ENCODE data around the gene SERGEF. TPM values are rescaled to one million over a fixed set of nuclear protein-coding genes. Genes with fewer than 3 reads are reported as not detected.

Gene SERGEF
- total and polyA plus RNA-seq, 2 of the 4 experiments (the other 2 are of a cell fraction), result 12.2 to 18.1 TPM

- H3K4me1 ChIP-seq (ENCODE audit: control insufficient read depth, insufficient read depth, low read length), result no peaks in the 10 kb centered on the region
- intact Hi-C loops (cut with micrococcal nuclease) (no loop called here), in situ Hi-C loops (cut with MboI; ENCODE audit: low sequenced_read_pairs) (no loop called here), dilution Hi-C loops (cut with HindIII; ENCODE audit: low sequenced_read_pairs, unreplicated experiment) (loop anchor here (25.0 kb wide), 1 partner anchor 247 kb away; no protein-coding TSS in a partner anchor)
- no peak overlapping the region for H3K23ac ChIP-seq (ENCODE audit: low read depth, low read length)
- no peak overlapping the region for H2BK15ac ChIP-seq (ENCODE audit: low read depth, low read length)
- no peak overlapping the region for H2BK20ac ChIP-seq (ENCODE audit: low read depth, low read length)
- POLR2A ChIA-PET (ENCODE audit: unreplicated experiment), result no interaction called here
- H2BK5ac ChIP-seq (ENCODE audit: low read depth, low read length, poor library complexity, severe bottlenecking), result no peak overlapping the region
- H3K9ac ChIP-seq (ENCODE audit: low read depth, low read length), result no peak overlapping the region
- H3K36me3 ChIP-seq (ENCODE audit: control insufficient read depth, insufficient read depth, low read length), result no peaks in the 10 kb centered on the region
- no peak for ATAC-seq (ENCODE audit: low read depth)
- H3K4ac ChIP-seq (ENCODE audit: low read depth, low read length), result no peak overlapping the region
- no peak overlapping the region for H2AFZ ChIP-seq (replicated peaks; ENCODE audit: low read length, poor library complexity)
- H4K20me1 ChIP-seq (ENCODE audit: insufficient read depth, low read length), result no peaks in the 10 kb centered on the region; the same call in 1 of the 2 replicates
- H3K27me3 ChIP-seq (ENCODE audit: control insufficient read depth, insufficient read depth, low read length), result peaks cover 50% of the 10 kb centered on the region
- H3K14ac ChIP-seq (replicated peaks; ENCODE audit: low read depth, low read length), result no peak overlapping the region
- no peaks in the 10 kb centered on the region for H3K79me1 ChIP-seq (ENCODE audit: low read depth in 1 of 2, low read length in 2 of 2)
- H4K91ac ChIP-seq (ENCODE audit: insufficient read depth, low read depth, low read length), result no peak overlapping the region
- CTCF ChIA-PET, result interaction anchor here (1.5 kb wide), 1 partner anchor 10 kb away, joined by 7 read pairs; no protein-coding TSS in a partner anchor
- BruUV-seq (replicated peaks), result no TSS peak
- no peak overlapping the region for H2AK5ac ChIP-seq (ENCODE audit: low read depth, low read length)
- H3K27ac ChIP-seq (ENCODE audit: insufficient read depth, low read length), result no peak overlapping the region
- TF ChIP-seq SMC3 (IDR thresholded peaks at IDR 0.05; ENCODE audit: low read depth, low read length), result no peak
- no peak for TF ChIP-seq USF2 (IDR thresholded peaks at IDR 0.05; ENCODE audit: low read depth, low read length)
- TF ChIP-seq, protein P1, sequence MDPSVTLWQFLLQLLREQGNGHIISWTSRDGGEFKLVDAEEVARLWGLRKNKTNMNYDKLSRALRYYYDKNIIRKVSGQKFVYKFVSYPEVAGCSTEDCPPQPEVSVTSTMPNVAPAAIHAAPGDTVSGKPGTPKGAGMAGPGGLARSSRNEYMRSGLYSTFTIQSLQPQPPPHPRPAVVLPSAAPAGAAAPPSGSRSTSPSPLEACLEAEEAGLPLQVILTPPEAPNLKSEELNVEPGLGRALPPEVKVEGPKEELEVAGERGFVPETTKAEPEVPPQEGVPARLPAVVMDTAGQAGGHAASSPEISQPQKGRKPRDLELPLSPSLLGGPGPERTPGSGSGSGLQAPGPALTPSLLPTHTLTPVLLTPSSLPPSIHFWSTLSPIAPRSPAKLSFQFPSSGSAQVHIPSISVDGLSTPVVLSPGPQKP (IDR thresholded peaks at IDR 0.05; ENCODE audit: borderline replicate concordance, low read depth, low read length), result no peak
- TF ChIP-seq BHLHE40 (IDR thresholded peaks at IDR 0.05; ENCODE audit: low read depth, low read length), result no peak
- TF ChIP-seq CEBPB (IDR thresholded peaks at IDR 0.05; ENCODE audit: low read depth, low read length), result no peak
- no peak for TF ChIP-seq NFE2L2 (IDR thresholded peaks at IDR 0.05; ENCODE audit: low read depth, low read length)
- no peak for TF ChIP-seq RAD21 (IDR thresholded peaks at IDR 0.05; ENCODE audit: low read length)
- TF ChIP-seq FOS (IDR thresholded peaks at IDR 0.05; ENCODE audit: low read depth, low read length), result no peak
- TF ChIP-seq POLR2A (IDR thresholded peaks at IDR 0.05; ENCODE audit: low read depth, low read length), result no peak
- no peak for TF ChIP-seq RCOR1 (IDR thresholded peaks at IDR 0.05; ENCODE audit: insufficient replicate concordance, low read length)
- TF ChIP-seq MAZ (IDR thresholded peaks at IDR 0.05; ENCODE audit: borderline replicate concordance, low read depth, low read length), result no peak
- TF ChIP-seq MXI1 (IDR thresholded peaks at IDR 0.05; ENCODE audit: borderline replicate concordance, low read depth, low read length), result no peak
- no peak for TF ChIP-seq MAFK (IDR thresholded peaks at IDR 0.05; ENCODE audit: low read depth, low read length)
- no peak for TF ChIP-seq RFX5 (IDR thresholded peaks at IDR 0.05; ENCODE audit: low read depth, low read length)
- no peak for TF ChIP-seq CHD1 (IDR thresholded peaks at IDR 0.05; ENCODE audit: low read depth, low read length)
- TF ChIP-seq, protein P2, sequence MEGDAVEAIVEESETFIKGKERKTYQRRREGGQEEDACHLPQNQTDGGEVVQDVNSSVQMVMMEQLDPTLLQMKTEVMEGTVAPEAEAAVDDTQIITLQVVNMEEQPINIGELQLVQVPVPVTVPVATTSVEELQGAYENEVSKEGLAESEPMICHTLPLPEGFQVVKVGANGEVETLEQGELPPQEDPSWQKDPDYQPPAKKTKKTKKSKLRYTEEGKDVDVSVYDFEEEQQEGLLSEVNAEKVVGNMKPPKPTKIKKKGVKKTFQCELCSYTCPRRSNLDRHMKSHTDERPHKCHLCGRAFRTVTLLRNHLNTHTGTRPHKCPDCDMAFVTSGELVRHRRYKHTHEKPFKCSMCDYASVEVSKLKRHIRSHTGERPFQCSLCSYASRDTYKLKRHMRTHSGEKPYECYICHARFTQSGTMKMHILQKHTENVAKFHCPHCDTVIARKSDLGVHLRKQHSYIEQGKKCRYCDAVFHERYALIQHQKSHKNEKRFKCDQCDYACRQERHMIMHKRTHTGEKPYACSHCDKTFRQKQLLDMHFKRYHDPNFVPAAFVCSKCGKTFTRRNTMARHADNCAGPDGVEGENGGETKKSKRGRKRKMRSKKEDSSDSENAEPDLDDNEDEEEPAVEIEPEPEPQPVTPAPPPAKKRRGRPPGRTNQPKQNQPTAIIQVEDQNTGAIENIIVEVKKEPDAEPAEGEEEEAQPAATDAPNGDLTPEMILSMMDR (conservative IDR thresholded peaks at IDR 0.05; ENCODE audit: low read depth, low read length), result no peak
- no peak overlapping the region for H3K56ac ChIP-seq (ENCODE audit: extremely low read depth, insufficient read depth, low read length)
- no peak for DNase-seq
- H2AK9ac ChIP-seq (replicated peaks; ENCODE audit: low read depth, low read length, poor library complexity), result no peak overlapping the region
- no peak overlapping the region for H3K4me3 ChIP-seq (ENCODE audit: insufficient read depth, low read depth, low read length)
- H2BK120ac ChIP-seq (ENCODE audit: low read depth, low read length), result no peak overlapping the region
- H3K4me2 ChIP-seq (ENCODE audit: low read depth, low read length), result no peak overlapping the region
- no peak overlapping the region for H4K5ac ChIP-seq (ENCODE audit: low read depth, low read length)
- WGBS, 2 experiments (ENCODE audit: extremely low coverage in 2 of 2, insufficient read length in 1 of 2), result no CpG with 5 or more reads among the region's 7 CpGs
- H3K9me1 ChIP-seq (ENCODE audit: insufficient read depth, low read length), result no peaks in the 10 kb centered on the region
- H3K9me3 ChIP-seq (ENCODE audit: control insufficient read depth, insufficient read depth, low read length), result peaks cover 2% of the 10 kb centered on the region; the same call in 1 of the 2 replicates
- no peak overlapping the region for H3K18ac ChIP-seq (ENCODE audit: low read depth, low read length)
- H4K8ac ChIP-seq (ENCODE audit: low read depth in 2 of 2, low read length in 2 of 2), result no peak overlapping the region
Measured at GRCh38 chr11:17740649-17741235, 272.1 kb downstream of the SERGEF start.

Data from IMR-90 (cell line).